Measurements from ENCODE around the gene PEX14. TPM values are rescaled to one million over a fixed set of nuclear protein-coding genes. Genes with fewer than 3 reads are reported as not detected.

PEX14 gene
- polyA plus RNA-seq, 3 donors: 2.2 to 8.8 (median 2.7) TPM

GRCh38 chr1:10578070-10578469 lies 103.3 kb downstream of the PEX14 start:
- H3K4me2 ChIP-seq (replicated peaks; ENCODE audit: extremely low read depth, low read length, poor library complexity, severe bottlenecking): no peak overlapping the region
- H3K27me3 Mint-ChIP-seq (ENCODE audit: low read depth in 3 of 3): no peaks in the 10 kb centered on the region
- H3K9ac ChIP-seq (ENCODE audit: insufficient read depth, low read length, poor library complexity, severe bottlenecking): no peak overlapping the region
- intact Hi-C loops (cut with micrococcal nuclease): no loop called here
- H3K27me3 ChIP-seq (ENCODE audit: control insufficient read depth in 2 of 2, insufficient read depth in 2 of 2, low read length in 2 of 2): no peaks in the 10 kb centered on the region
- peaks cover 5 to 10% of the 10 kb centered on the region in 2 donors for H3K9me3 ChIP-seq (replicated peaks in 1 of 2; ENCODE audit: control insufficient read depth in 1 of 2, insufficient read depth in 1 of 2, low read length in 2 of 2)
- no peak overlapping the region for H3K27ac ChIP-seq (ENCODE audit: low read depth in 1 of 2, low read length in 2 of 2)
- TF ChIP-seq CTCF (IDR thresholded peaks at IDR 0.05): no peak
- no peaks in the 10 kb centered on the region for H4K20me1 ChIP-seq (ENCODE audit: insufficient read depth, low read length)
- H3K36me3 ChIP-seq (replicated peaks in 1 of 2; ENCODE audit: control insufficient read depth in 1 of 2, insufficient read depth in 2 of 2, low read length in 2 of 2): peaks cover 3 to 13% of the 10 kb centered on the region in 2 donors
- no peak overlapping the region for H2AFZ ChIP-seq (ENCODE audit: insufficient read depth, low read depth, low read length, poor library complexity, severe bottlenecking)
- H3K4me1 Mint-ChIP-seq: no peaks in the 10 kb centered on the region
- no peak overlapping the region for H3K27ac Mint-ChIP-seq
- H3K4me3 ChIP-seq (replicated peaks in 1 of 3; ENCODE audit: low read depth in 2 of 3, low read length in 3 of 3): no peak overlapping the region
- H3K4me3 Mint-ChIP-seq: no peak overlapping the region
- WGBS (ENCODE audit: insufficient coverage): 100% methylated on average over 2 of the region's 4 CpGs
- H3K9me3 Mint-ChIP-seq: peaks cover 3 to 14% (median 10%) of the 10 kb centered on the region in 7 donors
- peaks cover 14 to 28% of the 10 kb centered on the region in 2 donors for H3K36me3 Mint-ChIP-seq
- no peaks in the 10 kb centered on the region for H3K79me2 ChIP-seq (ENCODE audit: insufficient read depth, low read length)
- no peaks in the 10 kb centered on the region for H3K4me1 ChIP-seq (ENCODE audit: control insufficient read depth in 1 of 2, insufficient read depth in 2 of 2, low read length in 2 of 2)
- no peak for DNase-seq

GRCh38 chr1:10583641-10584040 lies 108.9 kb downstream of the PEX14 start:
- Histone ChIP-seq H3K79me2 (ENCODE audit: insufficient read depth, low read length) (no peaks in the 10 kb centered on the region), H3K27me3 (ENCODE audit: control insufficient read depth in 2 of 2, insufficient read depth in 2 of 2, low read length in 2 of 2) (no peaks in the 10 kb centered on the region), H3K36me3 (replicated peaks in 1 of 2; ENCODE audit: control insufficient read depth in 1 of 2, insufficient read depth in 2 of 2, low read length in 2 of 2) (no peaks in the 10 kb centered on the region), H3K9me3 (replicated peaks in 1 of 2; ENCODE audit: control insufficient read depth in 1 of 2, insufficient read depth in 1 of 2, low read length in 2 of 2) (peaks cover 4 to 10% of the 10 kb centered on the region in 2 donors), H3K4me2 (replicated peaks; ENCODE audit: extremely low read depth, low read length, poor library complexity, severe bottlenecking) (no peak overlapping the region), H3K4me3 (replicated peaks in 1 of 3; ENCODE audit: low read depth in 2 of 3, low read length in 3 of 3) (no peak overlapping the region), H3K9ac (ENCODE audit: insufficient read depth, low read length, poor library complexity, severe bottlenecking) (no peak overlapping the region), H3K27ac (ENCODE audit: low read depth in 1 of 2, low read length in 2 of 2) (no peak overlapping the region), H3K4me1 (ENCODE audit: control insufficient read depth in 1 of 2, insufficient read depth in 2 of 2, low read length in 2 of 2) (peaks cover 0 to 8% of the 10 kb centered on the region in 2 donors), H4K20me1 (ENCODE audit: insufficient read depth, low read length) (no peaks in the 10 kb centered on the region), H2AFZ (ENCODE audit: insufficient read depth, low read depth, low read length, poor library complexity, severe bottlenecking) (no peak overlapping the region)
- intact Hi-C loops (cut with micrococcal nuclease): no loop called here
- Mint-ChIP-seq H3K4me3 (no peak overlapping the region), H3K27me3 (ENCODE audit: low read depth in 3 of 3) (no peaks in the 10 kb centered on the region), H3K4me1 (peaks cover 7% of the 10 kb centered on the region), H3K27ac (peak overlapping the region in 1 of 7 donors; percentile 0), H3K9me3 (peaks cover 0 to 10% (median 5%) of the 10 kb centered on the region in 7 donors), H3K36me3 (peaks cover 11 to 18% of the 10 kb centered on the region in 2 donors)
- DNase-seq: peak in 1 of 3 donors; percentile 9
- 11% methylated on average over 3 of the region's 3 CpGs for WGBS (ENCODE audit: insufficient coverage)
- no peak for TF ChIP-seq CTCF (IDR thresholded peaks at IDR 0.05)

Measured in CD14-positive monocyte (primary cell).